ENCODE measurements around the gene VMP1.

DNA sequence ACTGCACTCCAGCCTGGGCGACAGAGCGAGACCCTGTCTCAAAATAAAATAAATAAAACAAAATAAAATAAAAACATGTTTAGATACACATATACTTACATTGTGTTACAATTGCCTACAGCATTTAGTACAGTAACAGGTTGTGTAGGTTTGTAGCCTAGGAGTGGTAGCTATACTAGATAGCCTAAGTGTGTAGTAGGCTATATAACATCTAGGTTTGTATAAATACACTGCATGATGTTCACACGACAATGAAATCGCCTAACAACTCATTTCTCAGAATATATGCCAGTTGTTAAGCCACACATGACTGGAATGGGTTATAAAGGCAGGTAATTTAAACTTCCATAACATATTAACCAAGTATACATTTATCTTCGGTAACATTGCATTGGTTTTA, 94.7 kb downstream of the VMP1 start:
- TF ChIP-seq CTCF (IDR thresholded peaks at IDR 0.05) (no peak), POLR2AphosphoS5 (IDR thresholded peaks at IDR 0.05) (no peak)
